Measurements from ENCODE around the gene AUNIP. TPM values are rescaled to one million over a fixed set of nuclear protein-coding genes. Genes with fewer than 3 reads are reported as not detected.

The AUNIP gene
- total RNA-seq, 2 experiments from 2014 or later: 12.1 to 15.1 TPM

DNA sequence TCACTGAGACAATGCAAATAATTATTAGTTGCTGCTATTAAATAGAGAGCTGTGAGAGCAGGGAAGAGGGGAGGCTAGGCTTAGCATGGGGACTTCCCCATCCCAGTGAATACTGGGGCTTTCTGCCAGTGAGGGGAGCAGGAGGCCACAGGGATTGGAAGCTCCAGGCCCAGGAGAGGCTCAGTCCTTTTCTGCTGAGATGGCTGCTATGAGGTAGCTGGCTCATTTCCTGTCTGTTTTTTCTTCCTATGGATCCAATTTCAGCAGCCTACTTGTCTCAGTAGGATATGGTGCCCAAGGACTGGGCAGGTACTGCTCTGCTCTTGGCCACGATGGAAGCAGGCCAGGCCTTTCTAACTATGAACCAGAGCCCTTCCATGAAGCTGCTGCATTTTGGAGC is 37.0 kb upstream of the AUNIP start:
- Mint-ChIP-seq H3K27ac (peak overlapping the region; percentile 35), H3K4me3 (no peak overlapping the region), H3K9me3 (no peaks in the 10 kb centered on the region), H3K36me3 (peaks cover 21% of the 10 kb centered on the region), H3K4me1 (peaks cover 20% of the 10 kb centered on the region), H3K27me3 (no peaks in the 10 kb centered on the region)
- no peak for DNase-seq

GRCh38 chr1:25895365-25895990 is 36.2 kb upstream of the AUNIP start:
- Mint-ChIP-seq H3K27me3 (no peaks in the 10 kb centered on the region), H3K4me1 (peaks cover 16% of the 10 kb centered on the region), H3K9me3 (no peaks in the 10 kb centered on the region), H3K4me3 (no peak overlapping the region), H3K36me3 (peaks cover 13% of the 10 kb centered on the region), H3K27ac (peak overlapping the region; percentile 35)
- peak; percentile 90 for DNase-seq

- no peak overlapping the region for H3K27ac Mint-ChIP-seq
- no peak overlapping the region for H3K4me3 Mint-ChIP-seq
- peaks cover 3% of the 10 kb centered on the region for H3K36me3 Mint-ChIP-seq
- peaks cover 14% of the 10 kb centered on the region for H3K4me1 Mint-ChIP-seq
- no peaks in the 10 kb centered on the region for H3K27me3 Mint-ChIP-seq
- DNase-seq: no peak
- no peaks in the 10 kb centered on the region for H3K9me3 Mint-ChIP-seq
Observed at GRCh38 chr1:25893116-25893515, 33.9 kb upstream of the AUNIP start.

GRCh38 chr1:25891606-25892005 is 32.3 kb upstream of the AUNIP start:
- no peak for DNase-seq
- peaks cover 14% of the 10 kb centered on the region for H3K4me1 Mint-ChIP-seq
- H3K4me3 Mint-ChIP-seq: no peak overlapping the region
- H3K36me3 Mint-ChIP-seq: peaks cover 1% of the 10 kb centered on the region
- no peak overlapping the region for H3K27ac Mint-ChIP-seq
- H3K27me3 Mint-ChIP-seq: no peaks in the 10 kb centered on the region
- no peaks in the 10 kb centered on the region for H3K9me3 Mint-ChIP-seq

GRCh38 chr1:25890239-25891034 is 31.2 kb upstream of the AUNIP start:
- Mint-ChIP-seq H3K27ac (no peak overlapping the region), H3K36me3 (peaks cover 1% of the 10 kb centered on the region), H3K9me3 (no peaks in the 10 kb centered on the region), H3K27me3 (no peaks in the 10 kb centered on the region), H3K4me1 (peaks cover 7% of the 10 kb centered on the region), H3K4me3 (no peak overlapping the region)
- no peak for DNase-seq

- Mint-ChIP-seq H3K9me3 (no peaks in the 10 kb centered on the region), H3K4me1 (peaks cover 3% of the 10 kb centered on the region), H3K36me3 (no peaks in the 10 kb centered on the region), H3K27me3 (no peaks in the 10 kb centered on the region), H3K4me3 (no peak overlapping the region), H3K27ac (no peak overlapping the region)
- no peak for DNase-seq
Observed at GRCh38 chr1:25889470-25889869, 30.2 kb upstream of the AUNIP start.

DNA sequence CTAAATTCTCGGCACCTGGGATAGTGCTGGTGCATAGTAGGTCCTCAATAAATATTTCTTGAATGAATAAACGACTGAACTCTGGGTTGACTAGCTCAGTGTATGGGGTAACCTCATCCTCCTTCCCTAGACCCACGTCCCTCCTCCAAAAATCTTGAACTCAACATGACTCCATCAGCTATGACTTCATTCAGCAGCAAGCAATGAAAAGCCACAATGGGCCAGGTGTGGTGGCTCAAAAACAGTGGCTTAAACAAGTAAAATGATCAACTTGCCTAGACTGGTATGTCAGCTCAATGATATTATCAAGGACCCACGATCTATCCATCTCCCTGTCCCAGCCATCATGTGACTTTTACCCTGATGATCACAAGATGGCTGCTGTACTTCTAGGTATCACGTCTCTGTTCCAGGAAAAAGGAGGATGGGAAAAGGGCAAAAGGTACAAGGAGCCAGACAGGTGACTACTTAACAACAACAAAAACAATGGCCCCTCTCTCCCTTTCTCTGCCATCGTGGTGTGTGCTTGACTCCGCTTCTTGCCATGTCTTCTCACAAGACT is 29.2 kb upstream of the AUNIP start:
- DNase-seq: no peak
- Mint-ChIP-seq H3K27me3 (no peaks in the 10 kb centered on the region), H3K27ac (no peak overlapping the region), H3K9me3 (no peaks in the 10 kb centered on the region), H3K4me1 (peaks cover 3% of the 10 kb centered on the region), H3K36me3 (no peaks in the 10 kb centered on the region), H3K4me3 (no peak overlapping the region)

DNA sequence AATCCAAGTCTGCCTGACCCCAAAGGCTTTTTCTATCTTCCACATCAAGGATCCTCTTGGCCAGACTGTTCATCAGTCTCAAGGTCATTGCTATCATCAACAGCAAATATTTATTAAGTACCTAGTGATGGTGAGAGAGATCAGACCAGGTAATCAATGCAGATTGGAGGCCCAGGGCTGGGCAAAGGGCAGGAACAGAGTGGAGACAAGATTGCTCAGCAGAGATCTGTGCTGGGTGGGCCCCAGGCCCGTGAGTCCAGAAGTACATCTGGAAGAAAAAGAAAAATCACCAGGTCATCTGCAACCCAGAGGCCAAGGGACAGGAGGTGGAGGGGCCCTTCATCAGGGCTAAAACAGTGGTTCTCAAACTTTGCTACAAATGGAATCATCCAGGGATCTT is 26.3 kb upstream of the AUNIP start:
- Mint-ChIP-seq H3K27me3 (no peaks in the 10 kb centered on the region), H3K4me3 (no peak overlapping the region), H3K27ac (no peak overlapping the region), H3K36me3 (no peaks in the 10 kb centered on the region), H3K4me1 (no peaks in the 10 kb centered on the region), H3K9me3 (no peaks in the 10 kb centered on the region)
- no peak for DNase-seq

DNA sequence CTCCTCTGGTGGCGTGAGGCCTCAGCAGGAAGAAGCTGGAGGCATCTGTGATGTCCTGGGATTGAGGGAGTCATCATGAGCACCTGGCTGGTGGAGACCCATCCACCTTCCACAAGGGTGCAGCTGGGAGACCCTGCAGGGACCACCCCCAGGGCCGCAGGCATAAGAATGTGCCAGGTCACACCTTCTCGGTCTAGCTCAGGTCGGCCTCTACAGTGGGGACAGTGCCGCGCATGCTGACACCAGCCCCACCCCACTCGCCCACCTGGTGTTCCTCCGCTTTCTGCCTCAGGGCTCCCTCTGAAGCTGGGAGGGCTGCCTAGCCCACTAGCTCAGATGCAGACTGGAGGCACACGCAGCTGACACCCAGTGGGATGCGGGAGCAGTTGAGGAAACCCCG is 22.0 kb upstream of the AUNIP start:
- DNase-seq: no peak
- Mint-ChIP-seq H3K9me3 (no peaks in the 10 kb centered on the region), H3K4me1 (no peaks in the 10 kb centered on the region), H3K27ac (no peak overlapping the region), H3K36me3 (no peaks in the 10 kb centered on the region), H3K27me3 (peaks cover 5% of the 10 kb centered on the region), H3K4me3 (no peak overlapping the region)

- peaks cover 3% of the 10 kb centered on the region for H3K4me1 Mint-ChIP-seq
- peaks cover 8% of the 10 kb centered on the region for H3K27me3 Mint-ChIP-seq
- H3K9me3 Mint-ChIP-seq: no peaks in the 10 kb centered on the region
- DNase-seq: no peak
- no peak overlapping the region for H3K27ac Mint-ChIP-seq
- H3K4me3 Mint-ChIP-seq: no peak overlapping the region
- no peaks in the 10 kb centered on the region for H3K36me3 Mint-ChIP-seq
Observed at GRCh38 chr1:25880518-25880917, 21.3 kb upstream of the AUNIP start.

GRCh38 chr1:25879675-25880074 is 20.4 kb upstream of the AUNIP start:
- H3K27ac Mint-ChIP-seq: no peak overlapping the region
- no peak overlapping the region for H3K4me3 Mint-ChIP-seq
- H3K27me3 Mint-ChIP-seq: peaks cover 8% of the 10 kb centered on the region

DNA sequence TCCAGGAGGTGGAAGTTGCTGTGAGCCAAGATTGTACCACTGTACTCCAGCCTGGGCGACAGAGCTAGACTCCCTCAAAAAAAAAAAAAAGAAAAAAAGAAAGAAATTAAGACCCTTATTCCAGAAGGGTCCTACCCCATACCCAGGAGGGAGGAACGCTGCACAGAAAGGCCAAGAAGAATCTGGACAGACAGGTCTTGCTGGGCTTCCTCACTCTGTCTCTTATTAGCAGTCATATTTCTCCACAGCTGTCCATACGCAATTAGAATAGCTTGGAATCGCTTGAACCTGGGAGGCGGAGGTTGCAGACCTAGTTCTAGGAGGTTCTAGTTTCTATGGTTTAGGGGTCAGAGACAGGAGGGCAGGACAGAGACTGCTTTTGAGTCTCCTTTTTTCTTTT is 19.4 kb upstream of the AUNIP start:
- no peak overlapping the region for H3K4me3 Mint-ChIP-seq
- peaks cover 10% of the 10 kb centered on the region for H3K4me1 Mint-ChIP-seq
- no peak for DNase-seq
- H3K9me3 Mint-ChIP-seq: no peaks in the 10 kb centered on the region
- H3K27ac Mint-ChIP-seq: no peak overlapping the region
- H3K27me3 Mint-ChIP-seq: peaks cover 8% of the 10 kb centered on the region
- H3K36me3 Mint-ChIP-seq: no peaks in the 10 kb centered on the region

More at GRCh38 chr1:25879675-25880074, 20.4 kb upstream of the AUNIP start:
- Mint-ChIP-seq H3K36me3 (no peaks in the 10 kb centered on the region), H3K9me3 (no peaks in the 10 kb centered on the region), H3K4me1 (peaks cover 7% of the 10 kb centered on the region)
- no peak for DNase-seq

DNA sequence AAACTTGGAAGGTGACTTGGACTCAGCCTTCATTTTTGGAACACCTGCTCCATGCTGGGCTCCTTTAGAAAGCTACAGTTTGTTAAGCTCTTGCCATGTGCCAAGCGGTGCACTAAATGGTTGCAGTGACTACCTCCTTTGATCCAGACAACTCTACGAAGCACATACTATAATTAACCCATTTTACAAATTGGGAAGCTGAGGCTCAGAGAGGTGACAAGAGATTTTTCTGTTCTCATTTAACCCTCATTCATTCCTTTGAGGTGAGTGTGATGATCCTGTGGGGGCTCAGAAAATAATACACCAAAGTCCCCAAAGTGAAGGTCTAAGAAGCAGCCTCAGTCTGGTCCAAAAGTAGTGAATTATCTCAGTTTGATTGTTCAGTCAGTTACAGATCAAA is 17.9 kb upstream of the AUNIP start:
- H3K4me3 Mint-ChIP-seq: no peak overlapping the region
- no peak overlapping the region for H3K27ac Mint-ChIP-seq
- H3K36me3 Mint-ChIP-seq: no peaks in the 10 kb centered on the region
- H3K4me1 Mint-ChIP-seq: peaks cover 16% of the 10 kb centered on the region
- H3K27me3 Mint-ChIP-seq: peaks cover 8% of the 10 kb centered on the region
- no peaks in the 10 kb centered on the region for H3K9me3 Mint-ChIP-seq
- no peak for DNase-seq

GRCh38 chr1:25876693-25877077 is 17.4 kb upstream of the AUNIP start:
- Mint-ChIP-seq H3K9me3 (no peaks in the 10 kb centered on the region), H3K36me3 (no peaks in the 10 kb centered on the region), H3K27me3 (peaks cover 8% of the 10 kb centered on the region), H3K27ac (no peak overlapping the region), H3K4me3 (no peak overlapping the region), H3K4me1 (peaks cover 16% of the 10 kb centered on the region)
- no peak for DNase-seq

- peak overlapping the region; percentile 66 for H3K4me3 Mint-ChIP-seq
- no peaks in the 10 kb centered on the region for H3K9me3 Mint-ChIP-seq
- H3K27ac Mint-ChIP-seq: peak overlapping the region; percentile 54
- DNase-seq: no peak
- no peaks in the 10 kb centered on the region for H3K36me3 Mint-ChIP-seq
- peaks cover 8% of the 10 kb centered on the region for H3K27me3 Mint-ChIP-seq
- peaks cover 16% of the 10 kb centered on the region for H3K4me1 Mint-ChIP-seq
Observed at GRCh38 chr1:25875856-25876692, 16.8 kb upstream of the AUNIP start.

Data from activated naive CD8-positive, alpha-beta T cell treated with anti-CD3 and anti-CD28 coated beads for 36 hours (primary cell).